ENCODE results near the gene SYNE1. TPM values are rescaled to one million over a fixed set of nuclear protein-coding genes. Genes with fewer than 3 reads are reported as not detected.

Gene SYNE1
- total RNA-seq, 4 donors from 2014 or later: 111 to 156 (median 124) TPM

DNA sequence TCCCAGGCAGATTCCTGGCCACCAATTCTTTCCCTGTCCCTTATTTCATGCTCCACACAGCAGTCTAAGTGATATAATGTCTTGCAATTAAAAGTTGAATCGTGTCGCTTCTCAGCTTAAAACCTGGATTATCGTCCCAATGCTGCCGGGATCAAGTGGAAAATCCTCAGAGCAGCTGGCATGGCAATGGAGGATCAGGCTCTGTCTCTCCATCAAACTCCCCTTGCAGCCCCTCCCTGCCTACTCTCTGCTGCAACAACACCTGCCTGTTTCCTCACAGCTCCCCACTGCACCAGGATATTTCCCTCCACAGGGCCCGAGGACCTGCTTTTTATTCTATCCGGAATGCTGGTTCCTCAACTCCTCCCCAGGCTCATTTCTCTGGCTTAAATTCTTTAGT lies 277.1 kb downstream of the SYNE1 start:
- H3K4me3 ChIP-seq (ENCODE audit: low read depth, poor library complexity, severe bottlenecking): no peak overlapping the region
- TF ChIP-seq POLR2A (IDR thresholded peaks at IDR 0.05) (no peak), CTCF (IDR thresholded peaks at IDR 0.05) (no peak)
- WGBS, 2 donors: 90 to 91% methylated on average over 6 of the region's 6 CpGs
- intact Hi-C loops (cut with DNase I; ENCODE audit: low total_unique reads): no loop called here
- no peak for DNase-seq (ENCODE audit: low spot score in 2 of 2)

DNA sequence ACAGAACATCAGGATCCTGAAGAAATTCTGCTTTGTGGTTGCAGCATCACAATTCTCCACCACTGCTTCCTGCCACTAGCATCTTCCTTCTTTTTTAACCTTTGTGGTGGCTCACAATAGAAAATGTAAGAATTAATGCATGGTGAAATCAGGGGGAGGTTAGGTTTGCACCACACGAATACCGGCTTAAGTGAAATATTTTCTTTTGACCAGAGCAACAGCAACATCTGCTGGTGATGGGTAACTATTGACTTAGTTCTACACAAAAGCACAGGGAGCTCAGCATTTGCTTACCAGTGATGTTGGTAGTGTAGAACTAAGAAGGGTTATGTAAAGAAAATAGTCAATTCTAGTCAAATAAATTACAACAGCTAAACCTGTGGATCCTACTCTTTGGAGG lies 280.5 kb downstream of the SYNE1 start:
- no peak overlapping the region for H3K4me3 ChIP-seq (ENCODE audit: low read depth, poor library complexity, severe bottlenecking)
- WGBS, 2 donors: 29 to 31% methylated on average over 2 of the region's 2 CpGs
- no peak for TF ChIP-seq POLR2A (IDR thresholded peaks at IDR 0.05)
- no peak for TF ChIP-seq CTCF (IDR thresholded peaks at IDR 0.05)
- intact Hi-C loops (cut with DNase I; ENCODE audit: low total_unique reads): no loop called here
- DNase-seq (ENCODE audit: low spot score in 2 of 2): no peak

- DNase-seq (ENCODE audit: low spot score in 2 of 2): no peak
- TF ChIP-seq CTCF (IDR thresholded peaks at IDR 0.05): no peak
- TF ChIP-seq POLR2A (IDR thresholded peaks at IDR 0.05): no peak
- WGBS, 2 donors: 47 to 63% methylated on average over 1 of the region's 1 CpG
- intact Hi-C loops (cut with DNase I; ENCODE audit: low total_unique reads): no loop called here
- H3K4me3 ChIP-seq (ENCODE audit: low read depth, poor library complexity, severe bottlenecking): no peak overlapping the region
These were observed 281.1 kb downstream of the SYNE1 start for GRCh38 chr6:152356016-152356415.

DNA sequence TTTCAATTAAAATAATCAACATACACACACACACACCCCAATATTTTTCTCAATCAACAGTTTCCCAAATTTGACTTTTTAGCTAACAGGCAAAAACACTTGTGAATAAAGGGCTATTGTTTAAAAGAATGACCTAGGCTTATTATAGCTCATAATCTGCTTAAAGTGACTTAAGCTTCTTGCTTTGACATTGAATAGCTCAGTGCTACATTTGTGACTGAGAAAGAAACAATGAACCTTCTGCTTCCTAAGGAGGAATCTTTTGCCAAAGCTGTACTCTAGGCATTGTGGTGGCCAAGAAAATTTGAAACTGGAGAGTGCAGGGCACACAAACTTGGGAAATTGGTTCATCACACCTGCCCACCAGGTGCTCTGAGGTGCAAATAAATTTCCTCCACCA lies 282.0 kb downstream of the SYNE1 start:
- TF ChIP-seq POLR2A (IDR thresholded peaks at IDR 0.05): no peak
- TF ChIP-seq CTCF (IDR thresholded peaks at IDR 0.05): no peak
- no peak for DNase-seq (ENCODE audit: low spot score in 2 of 2)
- no peak overlapping the region for H3K4me3 ChIP-seq (ENCODE audit: low read depth, poor library complexity, severe bottlenecking)
- intact Hi-C loops (cut with DNase I; ENCODE audit: low total_unique reads): no loop called here

DNA sequence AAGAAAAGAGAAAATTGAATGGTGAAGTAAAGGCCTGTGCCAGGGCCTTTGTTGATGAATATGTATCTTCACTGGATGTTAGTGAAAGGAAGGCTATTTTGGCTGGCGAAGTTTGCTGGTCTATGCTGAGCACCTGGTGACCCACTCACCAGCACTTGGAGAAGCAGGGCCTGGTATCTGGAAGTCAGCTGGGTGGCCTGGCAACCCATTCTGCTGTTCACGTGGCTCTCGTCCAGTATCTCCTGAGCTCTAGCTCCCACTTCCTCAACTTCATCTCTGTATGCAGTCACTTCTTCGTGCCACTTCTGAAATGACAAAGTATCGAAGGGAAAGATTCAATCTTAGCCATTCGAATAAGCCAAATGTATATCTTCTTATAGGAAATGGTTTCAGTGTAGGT lies 283.7 kb downstream of the SYNE1 start:
- TF ChIP-seq POLR2A (IDR thresholded peaks at IDR 0.05): no peak
- no peak overlapping the region for H3K4me3 ChIP-seq (ENCODE audit: low read depth, poor library complexity, severe bottlenecking)
- 90 to 91% methylated on average over 6 of the region's 6 CpGs for WGBS, 2 donors
- intact Hi-C loops (cut with DNase I; ENCODE audit: low total_unique reads): no loop called here
- no peak for DNase-seq (ENCODE audit: low spot score in 2 of 2)

DNA sequence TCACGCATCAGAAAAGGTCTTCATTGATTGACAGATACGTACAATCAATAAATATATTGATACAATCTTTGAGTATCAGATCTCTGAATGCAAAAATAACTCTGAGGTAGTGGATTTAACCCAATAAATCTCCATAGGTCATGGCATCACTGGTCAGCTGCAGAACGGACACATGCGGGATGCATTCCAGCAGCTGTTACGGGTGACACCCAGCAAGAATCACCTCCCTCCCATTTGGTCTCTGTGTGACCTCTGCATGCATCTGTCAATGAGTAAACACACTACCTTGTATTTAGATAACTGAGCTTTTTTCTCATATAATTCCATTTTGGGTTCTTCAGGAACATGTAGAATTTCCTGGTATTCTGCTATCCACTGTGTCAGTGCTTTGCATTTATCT lies 285.4 kb downstream of the SYNE1 start:
- intact Hi-C loops (cut with DNase I; ENCODE audit: low total_unique reads): no loop called here
- WGBS, 2 donors: 77 to 81% methylated on average over 5 of the region's 5 CpGs
- no peak for TF ChIP-seq POLR2A (IDR thresholded peaks at IDR 0.05)
- TF ChIP-seq CTCF (IDR thresholded peaks at IDR 0.05): no peak
- DNase-seq (ENCODE audit: low spot score in 2 of 2): no peak
- no peak overlapping the region for H3K4me3 ChIP-seq (ENCODE audit: low read depth, poor library complexity, severe bottlenecking)
